Effector CD4-positive, alpha-beta T cell (primary cell): ENCODE results near the gene PHLDA1.
A peak's percentile ranks its signal among the peaks of the same experiment; 100 is the strongest.

Experiments used
- DNase-seq: peaks from one replicate; pipeline ENCODE4 v3.0.0-alpha.2; 2020

Gene PHLDA1

GRCh38 chr12:76037130-76038103, 5.8 kb upstream of the PHLDA1 start:
- peak; percentile 18 for DNase-seq

- DNase-seq = no peak
These were observed 3.5 kb upstream of the PHLDA1 start for GRCh38 chr12:76035045-76035444.

DNA sequence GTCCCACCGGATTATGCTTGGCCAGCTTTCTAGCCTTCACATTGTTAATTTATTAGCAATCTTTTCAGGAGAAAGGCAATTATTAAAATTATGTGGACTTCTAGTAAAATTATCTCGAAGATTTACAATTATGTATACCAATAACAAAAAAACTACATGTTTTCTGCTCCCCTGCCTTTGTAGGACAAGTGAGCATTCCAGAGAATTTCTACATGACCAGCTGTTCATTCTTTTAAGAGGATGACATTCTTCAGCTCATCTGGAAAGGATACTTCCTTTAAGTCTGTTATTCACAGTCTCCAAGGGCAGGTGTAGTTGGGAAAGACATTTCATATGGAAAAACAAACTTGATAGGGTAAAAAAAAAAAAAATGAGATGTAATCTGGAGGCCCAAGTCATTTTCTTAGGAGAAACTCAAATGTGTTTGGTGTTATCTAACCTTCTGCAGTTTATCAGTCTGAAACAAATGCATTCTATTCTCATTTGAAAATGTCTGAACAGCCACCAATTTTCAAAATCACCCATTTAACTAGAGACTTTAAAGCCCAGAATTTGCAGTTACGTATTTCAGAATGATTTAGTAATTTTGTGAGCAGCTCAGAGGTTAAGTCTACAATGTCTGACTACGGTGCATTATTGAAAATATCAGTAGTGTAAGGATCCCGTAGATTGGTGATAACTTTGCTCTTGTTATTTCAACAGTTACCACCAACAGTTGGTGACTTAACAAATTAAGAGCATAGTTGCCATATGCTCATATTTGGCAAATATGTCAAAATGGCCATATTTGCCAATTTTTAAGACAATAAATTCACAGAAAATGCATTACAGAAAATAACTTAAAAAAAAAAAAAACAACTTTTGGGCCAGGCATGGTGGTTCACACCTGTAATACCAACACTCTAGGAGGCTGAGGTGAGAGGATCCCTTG, 1.8 kb upstream of the PHLDA1 start:
- DNase-seq = no peak

- peak; percentile 7 for DNase-seq
These were observed 736 bp upstream of the PHLDA1 start for GRCh38 chr12:76032043-76032981.

GRCh38 chr12:76031081-76031413, 529 bp downstream of the PHLDA1 start:
- no peak for DNase-seq

DNA sequence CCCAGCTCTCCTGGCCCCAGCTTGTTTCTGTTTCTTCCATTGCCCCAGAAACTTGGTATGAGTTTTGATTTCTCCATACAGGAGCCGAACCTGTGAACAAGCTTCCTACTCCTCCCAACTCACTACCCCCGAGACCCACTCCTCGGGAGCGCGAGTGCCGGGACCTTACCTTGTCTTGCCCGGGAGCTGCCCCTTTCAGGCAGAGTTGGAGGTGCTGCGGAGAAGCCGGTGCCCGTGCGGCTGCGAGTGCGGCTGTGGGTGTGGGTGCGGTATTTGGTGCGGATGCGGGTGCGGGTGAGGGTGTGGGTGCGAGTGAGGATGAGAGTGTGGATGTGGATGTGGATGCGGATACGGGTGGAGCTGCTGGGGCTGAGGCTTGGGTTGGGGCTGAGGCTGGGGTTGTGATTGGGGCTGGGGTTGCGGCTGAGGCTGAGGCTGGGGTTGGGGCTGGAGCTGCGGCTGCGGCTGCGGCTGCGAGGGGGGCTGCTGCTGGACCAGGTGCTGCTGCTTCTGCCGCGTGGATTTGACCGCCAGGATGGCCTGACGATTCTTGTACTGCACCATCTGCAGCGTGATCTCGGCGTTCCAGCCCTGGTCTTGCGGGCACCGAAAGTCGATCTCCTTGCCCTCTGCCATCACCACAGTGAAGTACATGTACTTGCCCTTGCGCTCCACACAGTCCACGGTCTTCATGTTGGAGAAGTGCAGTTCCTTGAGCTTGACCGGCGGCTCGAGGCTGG, 1.1 kb downstream of the PHLDA1 start:
- peak; percentile 15 for DNase-seq

DNA sequence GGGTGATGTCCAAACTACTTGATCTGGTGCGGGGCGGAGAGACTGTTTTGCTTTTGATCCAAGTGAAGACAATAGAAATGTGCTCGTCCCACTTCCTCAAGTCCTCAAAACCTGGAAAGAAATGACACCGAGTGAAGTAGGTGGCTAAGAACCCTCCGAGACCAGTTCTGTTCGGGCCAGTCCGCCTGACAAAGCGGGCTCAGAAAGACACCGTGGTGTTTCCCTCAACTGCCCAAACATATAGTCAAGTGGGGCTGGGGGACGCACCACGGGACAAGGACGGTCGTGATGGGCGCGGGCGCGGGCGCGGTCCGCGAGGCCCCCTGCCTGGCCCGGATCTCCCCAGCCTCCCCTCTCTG, 1.6 kb downstream of the PHLDA1 start:
- no peak for DNase-seq

GRCh38 chr12:76028571-76029277, 2.9 kb downstream of the PHLDA1 start:
- no peak for DNase-seq

DNA sequence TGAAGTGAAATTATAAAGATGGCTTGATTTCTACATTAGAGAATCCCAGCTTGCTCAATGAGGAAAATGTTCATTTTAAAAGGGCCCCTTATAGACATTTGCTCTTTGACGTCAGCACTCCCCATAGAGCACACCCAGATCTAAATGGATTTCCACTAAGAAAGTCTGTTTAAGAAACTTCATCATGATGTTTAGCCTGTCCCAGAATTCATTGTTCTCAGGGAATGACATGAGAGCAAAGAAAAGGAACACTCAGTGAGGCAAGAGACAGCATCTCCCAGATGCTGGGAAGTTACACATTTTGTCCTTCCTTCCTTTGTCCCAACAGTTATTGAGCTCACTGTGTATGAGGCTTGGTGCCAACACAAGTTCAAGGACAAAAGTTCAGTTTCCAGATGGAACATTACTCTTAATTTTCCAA, 4.9 kb downstream of the PHLDA1 start:
- DNase-seq = no peak

DNA sequence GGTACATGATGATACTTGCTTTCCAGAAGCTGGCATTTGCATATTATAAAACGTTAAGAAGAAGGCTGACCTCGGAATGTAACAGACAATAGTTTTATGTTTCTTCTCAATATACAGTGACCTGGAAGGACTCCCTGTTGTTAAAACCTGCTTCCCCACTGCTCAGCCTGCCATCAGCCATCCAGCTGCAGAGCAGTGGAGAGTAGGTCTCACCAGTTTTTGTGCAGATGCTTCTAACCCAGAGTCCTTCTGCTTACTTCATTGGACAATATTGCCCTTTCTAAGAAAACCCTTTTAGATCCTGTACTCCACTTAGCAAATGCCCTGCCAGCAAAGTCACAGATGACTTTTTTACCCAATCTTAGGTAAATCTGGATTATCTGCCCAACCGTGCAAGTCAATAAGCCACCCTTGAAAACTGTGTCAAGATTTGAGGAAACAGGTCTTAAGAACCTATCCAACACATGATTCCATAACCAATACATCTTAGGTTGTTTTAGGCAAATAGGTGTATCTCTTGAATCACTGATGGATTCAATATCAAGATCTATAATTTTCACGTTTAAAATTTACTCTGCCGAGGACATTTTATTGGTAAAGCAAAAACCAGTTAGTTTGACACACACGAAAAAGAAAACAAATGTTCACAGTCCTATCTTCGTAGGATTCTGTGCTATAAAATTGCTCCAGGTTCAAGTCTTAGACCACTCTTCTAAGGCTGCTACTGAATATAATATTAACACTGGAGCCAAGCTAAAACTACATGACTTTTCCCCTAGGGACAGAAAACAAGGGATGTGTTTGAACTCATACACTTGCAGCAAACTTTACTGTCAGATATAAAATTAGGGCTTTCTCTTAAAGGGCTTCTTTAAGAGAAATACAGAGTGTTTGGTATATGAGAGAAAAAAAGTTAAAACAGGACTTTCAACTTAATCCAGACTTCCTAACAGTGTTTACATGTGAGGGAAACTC, 5.7 kb downstream of the PHLDA1 start:
- no peak for DNase-seq

DNA sequence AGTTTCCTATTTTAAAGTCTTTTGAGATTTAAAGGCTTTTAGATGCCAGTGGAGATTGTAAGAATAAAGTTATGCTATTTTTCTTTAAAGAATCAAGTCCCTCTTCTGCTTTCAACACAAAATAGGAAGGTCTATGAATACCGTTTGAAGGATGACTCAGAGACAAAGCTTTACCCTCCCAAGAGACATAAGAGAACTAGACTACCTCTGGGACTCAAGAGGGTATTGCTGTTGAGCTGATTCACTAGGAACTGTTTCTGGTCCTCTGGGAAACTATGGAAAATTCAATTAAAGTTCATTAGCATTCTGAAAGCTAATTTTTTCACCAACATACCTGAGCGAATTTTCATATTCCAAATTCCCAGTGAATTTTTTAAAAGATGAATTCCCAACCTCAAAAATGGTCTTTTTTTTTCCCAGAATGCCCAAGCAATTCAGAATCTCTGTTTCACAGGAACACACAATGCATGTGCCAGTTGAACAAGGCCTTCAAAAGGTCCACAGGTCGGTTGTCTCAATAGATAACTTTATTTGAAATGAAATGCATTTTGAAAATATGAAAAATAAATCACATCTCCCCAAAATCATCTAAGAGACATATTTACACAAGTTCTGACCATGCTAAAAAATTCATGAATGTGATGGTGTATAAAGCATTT, 6.5 kb downstream of the PHLDA1 start:
- no peak for DNase-seq

DNA sequence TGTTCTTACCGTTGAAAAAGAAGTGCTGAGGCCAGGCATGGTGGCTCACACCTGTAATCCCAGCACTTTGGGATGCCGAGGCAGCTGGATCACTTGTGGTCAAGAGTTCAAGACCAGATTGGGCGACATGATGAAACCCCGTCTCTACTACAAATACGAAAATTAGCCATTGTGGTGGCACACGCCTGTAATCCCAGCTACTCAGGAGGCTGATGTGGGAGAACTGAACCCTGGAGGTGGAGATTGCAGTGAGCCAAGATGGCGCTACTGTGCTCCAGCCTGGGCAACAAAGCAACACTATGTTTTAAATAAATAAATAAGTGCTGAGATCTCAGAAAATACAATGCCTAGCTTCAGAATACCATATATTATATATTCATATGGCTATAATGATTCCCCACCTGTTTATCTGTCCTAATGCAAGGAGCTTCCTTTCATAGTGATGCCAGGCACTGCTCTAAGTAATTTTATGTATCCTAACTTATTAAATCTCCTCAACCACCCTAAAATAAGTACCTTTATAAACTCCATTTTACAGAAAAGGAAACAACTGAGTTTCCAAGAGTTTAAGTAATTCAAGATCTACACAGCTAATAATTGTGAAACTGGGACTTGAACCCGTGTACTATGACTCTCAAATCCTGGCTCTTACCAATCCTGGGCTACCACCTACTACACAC, 7.3 kb downstream of the PHLDA1 start:
- DNase-seq = no peak

GRCh38 chr12:76023069-76023690, 8.4 kb downstream of the PHLDA1 start:
- no peak for DNase-seq

DNA sequence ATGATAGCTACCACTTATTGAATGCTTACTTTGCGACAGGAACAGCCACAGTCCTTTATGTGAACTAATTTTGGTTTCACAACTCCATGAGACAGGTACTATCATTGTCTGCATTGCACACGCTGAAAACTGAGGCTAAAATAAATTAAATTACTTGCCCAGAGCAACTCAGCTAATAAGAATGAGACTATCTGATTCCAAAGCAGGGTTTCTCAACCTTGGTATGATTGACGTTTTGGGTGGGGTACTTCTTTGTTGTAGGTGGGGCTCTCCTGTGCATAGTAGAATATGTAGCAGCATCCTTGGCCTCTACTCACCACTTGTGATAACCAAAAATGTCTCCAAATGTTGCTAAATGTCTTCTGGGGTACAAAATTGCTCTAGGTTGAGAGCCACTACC, 9.1 kb downstream of the PHLDA1 start:
- DNase-seq = no peak

- peak; percentile 60 for DNase-seq
These were observed 10.6 kb downstream of the PHLDA1 start for GRCh38 chr12:76020731-76021672.

GRCh38 chr12:76020281-76020680, 11.3 kb downstream of the PHLDA1 start:
- peak; percentile 47 for DNase-seq

DNA sequence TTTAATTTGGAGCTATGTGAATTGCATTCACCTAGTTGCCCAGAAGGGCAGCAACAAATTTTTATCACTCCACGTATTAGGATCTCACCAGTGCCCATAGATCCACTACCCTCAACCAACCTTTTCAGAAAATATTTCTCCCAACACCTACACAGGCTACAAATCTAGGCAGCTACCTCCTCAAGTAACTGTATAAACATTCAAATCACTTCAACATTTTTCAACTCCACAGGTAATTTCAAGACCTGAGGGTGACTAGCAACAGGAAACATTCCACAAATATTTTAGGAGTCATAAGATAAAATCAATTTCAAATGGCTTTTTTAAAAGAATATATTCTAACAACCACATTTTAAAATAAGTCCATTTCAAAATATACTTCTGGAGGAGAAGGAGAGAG, 12.9 kb downstream of the PHLDA1 start:
- no peak for DNase-seq
